K562 (cell line): ENCODE data around the gene SAV1. TPM values are rescaled to one million over a fixed set of nuclear protein-coding genes. Genes with fewer than 3 reads are reported as not detected.
A peak's percentile ranks its signal among the peaks of the same experiment; 100 is the strongest.

Experiments
- ATAC-seq: fragments of 200-7000 bp; cut with Tn5 transposase; 3 replicates; pipeline ENCODE4 v1.9.1; 2020; ENCODE audit warnings: moderate library complexity
- BruUV-seq: library from RNA; stranded (reverse); fragments of 400-500 nt; replicated peaks from 2 replicates; lab custom pipeline; 2021; lab: Mats Ljungman, UMichigan
- CTCF ChIA-PET: fragments of 300-600 bp; formaldehyde crosslinking; extraction: SDS; loops from one replicate; lab custom pipeline; 2021; ENCODE audit warnings: low intra/inter-chr PET ratio; lab: Yijun Ruan, JAX
- POLR2A ChIA-PET: fragments of 300-600, 350-650 bp; sonication (Branson Sonifier 250); formaldehyde crosslinking; extraction: SDS; loops from one replicate; lab custom pipeline; 2021; ENCODE audit warnings: antibody characterized with exemption, inconsistent platforms; lab: Yijun Ruan, JAX
- DNase-seq, 4 experiments: peaks; one replicate each; pipeline versions ENCODE4 v3.0.0 to v3.0.0-alpha.2; 2011 to 2018; ENCODE audit warnings: low spot score in 3 of 4, mixed read lengths in 3 of 4; ENCODE audit errors: extremely low read depth in 1 of 4
- FAIRE-seq: peaks from 2 replicates; lab custom pipeline; 2011; peaks lifted over from hg19 to GRCh38; lab: Jason Lieb, UNC
- H2AFZ ChIP-seq: 2 replicates; pipeline ENCODE4 v1.6.0; 2011; ENCODE audit warnings: low read depth, low read length, control low read depth, inconsistent platforms
- H3K27ac ChIP-seq: fragments of 200-600 bp; 3 replicates; pipeline ENCODE4 v1.8.0; 2011; ENCODE audit warnings: low read depth, mild to moderate bottlenecking, control low read depth, inconsistent platforms, low read length, moderate library complexity, mixed read lengths; ENCODE audit errors: extremely low read depth
- H3K27me3 ChIP-seq, 2 experiments: fragments of 300-600 bp in 1 of 2; 2 replicates in 1 of 2; 3 replicates in 1 of 2; pipeline versions ENCODE4 v1.6.0 to v1.8.0; 2011; ENCODE audit warnings: inconsistent platforms in 2 of 2, low read length in 2 of 2, mild to moderate bottlenecking in 1 of 2, mixed read lengths in 1 of 2, moderate library complexity in 1 of 2; ENCODE audit not compliant: control insufficient read depth in 2 of 2, insufficient read depth in 2 of 2
- H3K36me3 ChIP-seq: fragments of 300-600 bp; 3 replicates; pipeline ENCODE4 v1.8.0; 2011; ENCODE audit warnings: mild to moderate bottlenecking, low read length, inconsistent platforms; ENCODE audit not compliant: control insufficient read depth, insufficient read depth
- H3K4me1 ChIP-seq, 2 experiments: fragments of 200-600 bp in 1 of 2; replicated peaks in 1 of 2; 2 replicates in 1 of 2; 3 replicates in 1 of 2; pipeline versions ENCODE4 v1.5.1 to v1.8.0; 2011; ENCODE audit warnings: inconsistent platforms in 2 of 2, low read length in 2 of 2, mild to moderate bottlenecking in 1 of 2, mixed read lengths in 1 of 2, moderate library complexity in 1 of 2; ENCODE audit not compliant: control insufficient read depth in 2 of 2, insufficient read depth in 2 of 2
- H3K4me2 ChIP-seq: 2 replicates; pipeline ENCODE4 v1.6.1; 2011; ENCODE audit warnings: low read length, control low read depth, inconsistent platforms, mixed read lengths; ENCODE audit not compliant: insufficient read depth
- H3K4me3 ChIP-seq: fragments of 200-600 bp; sonication (generic), shearing (Covaris generic); 2 replicates; pipeline ENCODE4 v1.5.1; 2016; ENCODE audit warnings: control low read depth, inconsistent platforms
- H3K79me2 ChIP-seq: fragments of 200-600 bp; 3 replicates; pipeline ENCODE4 v1.8.0; 2011; ENCODE audit warnings: low read length, inconsistent platforms; ENCODE audit not compliant: control insufficient read depth, insufficient read depth
- H3K9ac ChIP-seq, 2 experiments: 2 replicates each; pipeline versions ENCODE4 v1.6.0 to v1.6.1; 2011; ENCODE audit warnings: low read depth in 2 of 2, low read length in 2 of 2, control low read depth in 1 of 2, inconsistent platforms in 1 of 2, mild to moderate bottlenecking in 1 of 2, mixed read lengths in 1 of 2; ENCODE audit not compliant: insufficient read depth in 1 of 2
- H3K9me1 ChIP-seq: one replicate; pipeline ENCODE4 v1.6.0; 2011; ENCODE audit warnings: inconsistent platforms, mild to moderate bottlenecking, low read length, moderate library complexity; ENCODE audit not compliant: control insufficient read depth, insufficient read depth
- H3K9me3 ChIP-seq: replicated peaks from 2 replicates; pipeline ENCODE4 v1.5.1; 2011; ENCODE audit warnings: low read depth, low read length, inconsistent platforms; ENCODE audit not compliant: control insufficient read depth, insufficient read depth
- H4K20me1 ChIP-seq: replicated peaks from 2 replicates; pipeline ENCODE4 v1.6.1; 2011; ENCODE audit warnings: low read length, inconsistent platforms, mixed read lengths; ENCODE audit not compliant: control insufficient read depth, insufficient read depth
- CCAR2 ChIP-seq: fragments of 200-400 bp; formaldehyde crosslinking; IDR thresholded peaks from 2 replicates; pipeline ENCODE4 v1.6.1; 2017; ENCODE audit warnings: mild to moderate bottlenecking, low read depth, low read length
- CXXC5 ChIP-seq: fragments of 250-450 bp; sonication (Bioruptor Pico); IDR thresholded peaks from 2 replicates; pipeline ENCODE4 v1.8.0; 2022; ENCODE audit warnings: inconsistent platforms, mild to moderate bottlenecking, moderate library complexity
- FOSL1 ChIP-seq: fragments of 200-800 bp; sonication (Bioruptor generic); conservative IDR thresholded peaks from 2 replicates; pipeline ENCODE4 v1.6.1; 2016; ENCODE audit warnings: missing genetic modification characterization, missing compliant biosample characterization
- RAD21 ChIP-seq, 2 experiments: fragments of 250-450 bp in 1 of 2; fragments of 450-650 bp in 1 of 2; sonication (Bioruptor Pico) in 1 of 2; formaldehyde crosslinking in 1 of 2; IDR thresholded peaks in 1 of 2; conservative IDR thresholded peaks in 1 of 2; 2 replicates each; pipeline versions ENCODE4 v1.4.0 to v1.8.0; 2020 to 2022; ENCODE audit warnings: mild to moderate bottlenecking in 2 of 2, moderate library complexity in 1 of 2
- WGBS: fragments of 100-300 bp; shearing (Covaris generic); methylation state at CpG from one replicate; pipeline ENCODE4 v1.1.6; 2016; ENCODE audit warnings: low coverage, mixed read lengths; ENCODE audit not compliant: insufficient coverage; ENCODE audit errors: missing lambda C conversion rate; 5-methylcytosine and 5-hydroxymethylcytosine counted together
- in situ Hi-C: fragments of 300-500 bp; cut with MboI; formaldehyde crosslinking; loops from 4 replicates; pipeline ENCODE4 v1.15.0; 2018; ENCODE audit warnings: inconsistent platforms, mixed read lengths
- intact Hi-C: fragments of 100-400 bp; cut with micrococcal nuclease; formaldehyde crosslinking; loops from 2 replicates; pipeline ENCODE4 v1.14.2; 2022
- polyA plus RNA-seq, 8 experiments: library from polyadenylated mRNA; depleted of rRNA in 4 of 8; stranded (reverse) in 5 of 8; unstranded in 3 of 8; fragments of >200 nt; fragmentation: Nextera tagmentation in 2 of 8; fragmentation: Illumina TruSeq in 1 of 8; extraction: Ambion mirVana in 2 of 8; extraction: Trizol in 1 of 8; gene quantifications; 2 replicates each; pipeline versions ENCODE4 v1.2.1 to v1.2.3, GENCODE V29; 2011 to 2014; ENCODE audit warnings: inconsistent platforms in 1 of 8, missing spikeins in 1 of 8
- total RNA-seq, 7 experiments: library from RNA; depleted of rRNA in 6 of 7; stranded (reverse); fragments of >200 nt in 6 of 7; fragmentation: Illumina TruSeq in 2 of 7; extraction: Trizol in 2 of 7; gene quantifications; 2 replicates each; pipeline versions ENCODE4 v1.2.1 to v1.2.3, GENCODE V29; 2011 to 2021; ENCODE audit warnings: low replicate concordance in 1 of 7

The SAV1 gene
- total and polyA plus RNA-seq, 9 of the 15 experiments (the other 6 are each of a cell fraction or from before 2014, with no cell fraction given), result 6.5 to 18.1 (median 16.1) TPM

DNA sequence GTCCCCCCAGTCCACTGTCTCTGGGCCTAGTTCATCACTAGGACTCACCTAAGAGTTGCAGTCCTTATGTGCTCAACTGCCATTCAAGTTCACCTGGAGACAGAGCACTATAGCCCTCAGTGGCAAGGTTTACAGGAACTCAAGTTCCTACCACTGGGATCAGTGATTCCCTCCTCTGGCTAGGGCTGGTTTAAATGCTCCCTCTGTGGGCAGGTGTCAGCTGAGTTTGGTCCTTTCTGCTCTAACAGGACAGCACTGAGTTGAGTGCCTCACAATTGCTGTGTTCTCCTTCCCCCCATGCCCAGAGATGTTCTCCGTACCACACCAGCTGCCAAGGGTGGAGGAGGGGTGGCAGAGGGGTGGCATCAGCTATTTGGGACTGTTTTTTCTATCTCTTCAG lies 20.8 kb upstream of the SAV1 start:
- ChIA-PET POLR2A (interaction anchor here (0.7 kb wide), 1 partner anchor 26 kb away, joined by 3 read pairs; no protein-coding TSS in a partner anchor), CTCF (no interaction called here)
- BruUV-seq, result no TSS peak

GRCh38 chr14:50679674-50680073 lies 11.6 kb upstream of the SAV1 start:
- H3K36me3 ChIP-seq, result no peaks in the 10 kb centered on the region
- no peak overlapping the region for H3K27ac ChIP-seq
- CTCF ChIA-PET, result no interaction called here
- H3K9me3 ChIP-seq, result no peaks in the 10 kb centered on the region
- intact Hi-C loops, result no loop called here
- H3K4me2 ChIP-seq, result no peak overlapping the region
- no peak overlapping the region for H3K4me3 ChIP-seq
- FAIRE-seq (no peak), ATAC-seq (no peak), DNase-seq (no peak)
- POLR2A ChIA-PET, result no interaction called here
- BruUV-seq, result no TSS peak
- H3K9me1 ChIP-seq, result no peaks in the 10 kb centered on the region
- H2AFZ ChIP-seq, result no peak overlapping the region
- no peaks in the 10 kb centered on the region; a peak in 1 of 5 replicates for H3K4me1 ChIP-seq
- H3K9ac ChIP-seq, result no peak overlapping the region
- in situ Hi-C loops, result no loop called here
- no peaks in the 10 kb centered on the region for H3K27me3 ChIP-seq
- TF ChIP-seq CXXC5 (CRISPR knock-in tag) (no peak), FOSL1 (no peak)
- H4K20me1 ChIP-seq, result no peaks in the 10 kb centered on the region
- no peaks in the 10 kb centered on the region for H3K79me2 ChIP-seq

More for the DNA sequence above, 20.8 kb upstream of the SAV1 start:
- no peaks in the 10 kb centered on the region for H3K36me3 ChIP-seq
- no peak overlapping the region for H3K27ac ChIP-seq
- no peak overlapping the region for H2AFZ ChIP-seq
- no peak for ATAC-seq
- H3K4me1 ChIP-seq, result no peaks in the 10 kb centered on the region
- DNase-seq, result no peak
- H4K20me1 ChIP-seq, result no peaks in the 10 kb centered on the region
- FAIRE-seq, result no peak
- H3K9me1 ChIP-seq, result no peaks in the 10 kb centered on the region
- 10% methylated on average over 1 of the region's 1 CpG for WGBS
- intact Hi-C loops (no loop called here), in situ Hi-C loops (no loop called here)
- no peak overlapping the region for H3K4me2 ChIP-seq
- TF ChIP-seq CCAR2, result no peak
- TF ChIP-seq RAD21 (CRISPR knock-in tag; conservative IDR thresholded peaks at IDR 0.05 in 1 of 2, IDR thresholded peaks at IDR 0.05 in 1 of 2), result peak in 1 of 2 experiments; percentile 27; a peak in 1 of 4 replicates
- no peaks in the 10 kb centered on the region for H3K27me3 ChIP-seq
- H3K9me3 ChIP-seq, result no peaks in the 10 kb centered on the region
- H3K9ac ChIP-seq, result no peak overlapping the region
- no peaks in the 10 kb centered on the region for H3K79me2 ChIP-seq
- H3K4me3 ChIP-seq, result no peak overlapping the region
